ENCODE data around the gene AIMP2.
"Not testable (repeated sequence)": the region's sequence is repeated elsewhere in the genome, so short reads cannot be mapped to it uniquely, and the experiment has no call there.

The AIMP2 gene

GRCh38 chr7:6007386-6007785, 1.7 kb upstream of the AIMP2 start:
- Histone ChIP-seq H3K4me2 (ENCODE audit: low read length, poor library complexity, severe bottlenecking) (no peak overlapping the region), H4K8ac (ENCODE audit: low read length) (no peak overlapping the region), H3K4ac (ENCODE audit: low read depth in 1 of 2, low read length in 2 of 2) (no peak overlapping the region), H3K18ac (ENCODE audit: low read depth in 1 of 2, low read length in 2 of 2) (no peak overlapping the region), H2BK15ac (ENCODE audit: low read depth, poor library complexity, severe bottlenecking) (no peak overlapping the region), H3K9ac (ENCODE audit: low read length) (peak overlapping the region; percentile 95), H3K9me3 (ENCODE audit: control insufficient read depth, low read length) (no peaks in the 10 kb centered on the region), H2BK12ac (ENCODE audit: low read length in 2 of 2) (no peak overlapping the region), H2BK5ac (ENCODE audit: low read depth, low read length, poor library complexity, severe bottlenecking) (no peak overlapping the region), H2BK120ac (ENCODE audit: low read depth, low read length) (no peak overlapping the region), H4K91ac (ENCODE audit: low read length) (no peak overlapping the region), H3K27ac (ENCODE audit: low read length, poor library complexity, severe bottlenecking) (no peak overlapping the region), H3K36me3 (ENCODE audit: control insufficient read depth in 1 of 2, insufficient read depth in 2 of 2, low read depth in 1 of 2, low read length in 2 of 2) (peaks cover 6 to 26% of the 10 kb centered on the region in 2 experiments), H3K23ac (ENCODE audit: low read length in 2 of 2) (no peak overlapping the region), H2AK5ac (ENCODE audit: low read length, severe bottlenecking) (no peak overlapping the region), H3K79me1 (replicated peaks; ENCODE audit: low read length, poor library complexity, severe bottlenecking) (peaks cover 8% of the 10 kb centered on the region), H3K4me1 (ENCODE audit: control insufficient read depth, insufficient read depth, low read depth, low read length) (peaks cover 7% of the 10 kb centered on the region), H3K14ac (ENCODE audit: low read length in 2 of 2) (no peak overlapping the region), H3K4me3 (ENCODE audit: insufficient read depth in 1 of 2, low read depth in 1 of 2, low read length in 2 of 2) (no peak overlapping the region), H3K27me3 (ENCODE audit: control insufficient read depth in 1 of 2, insufficient read depth in 1 of 2, low read length in 2 of 2) (no peaks in the 10 kb centered on the region), H2AFZ (ENCODE audit: low read depth, low read length) (no peak overlapping the region)
- DNase-seq, result no peak
- 99% methylated on average over 4 of the region's 4 CpGs for WGBS

GRCh38 chr7:6007835-6008590, 1.1 kb upstream of the AIMP2 start:
- H2AK5ac ChIP-seq (ENCODE audit: low read length, severe bottlenecking); H3K14ac ChIP-seq (ENCODE audit: low read length in 2 of 2); H3K18ac ChIP-seq (ENCODE audit: low read depth in 1 of 2, low read length in 2 of 2): not testable (repeated sequence)

GRCh38 chr7:6010370-6010769, 1.3 kb downstream of the AIMP2 start:
- H2BK15ac ChIP-seq (ENCODE audit: low read depth, poor library complexity, severe bottlenecking); H3K4ac ChIP-seq (ENCODE audit: low read depth in 1 of 2, low read length in 2 of 2); H3K4me1 ChIP-seq (ENCODE audit: control insufficient read depth, insufficient read depth, low read depth, low read length); H2AK5ac ChIP-seq (ENCODE audit: low read length, severe bottlenecking); H4K91ac ChIP-seq (ENCODE audit: low read length); H3K14ac ChIP-seq (ENCODE audit: low read length in 2 of 2); DNase-seq; H2BK5ac ChIP-seq (ENCODE audit: low read depth, low read length, poor library complexity, severe bottlenecking); H3K27ac ChIP-seq (ENCODE audit: low read length, poor library complexity, severe bottlenecking); H3K23ac ChIP-seq (ENCODE audit: low read length in 2 of 2); H4K8ac ChIP-seq (ENCODE audit: low read length); H2BK12ac ChIP-seq (ENCODE audit: low read length in 2 of 2); H2AFZ ChIP-seq (ENCODE audit: low read depth, low read length); H3K18ac ChIP-seq (ENCODE audit: low read depth in 1 of 2, low read length in 2 of 2); H3K27me3 ChIP-seq (ENCODE audit: control insufficient read depth in 1 of 2, insufficient read depth in 1 of 2, low read length in 2 of 2); H2BK120ac ChIP-seq (ENCODE audit: low read depth, low read length); H3K9me3 ChIP-seq (ENCODE audit: control insufficient read depth, low read length): not testable (repeated sequence)
- Histone ChIP-seq H3K36me3 (ENCODE audit: control insufficient read depth in 1 of 2, insufficient read depth in 2 of 2, low read depth in 1 of 2, low read length in 2 of 2) (peaks cover 9 to 21% of the 10 kb centered on the region in 2 experiments), H3K9ac (ENCODE audit: low read length) (peak overlapping the region; percentile 95), H3K79me1 (replicated peaks; ENCODE audit: low read length, poor library complexity, severe bottlenecking) (peaks cover 13% of the 10 kb centered on the region), H3K4me3 (ENCODE audit: insufficient read depth in 1 of 2, low read depth in 1 of 2, low read length in 2 of 2) (peak overlapping the region in 1 of 2 experiments; percentile 94), H3K4me2 (ENCODE audit: low read length, poor library complexity, severe bottlenecking) (peak overlapping the region; percentile 59)
- WGBS, result 90% methylated on average over 8 of the region's 8 CpGs

More at GRCh38 chr7:6007835-6008590, 1.1 kb upstream of the AIMP2 start:
- H2BK120ac ChIP-seq (ENCODE audit: low read depth, low read length); H3K4me1 ChIP-seq (ENCODE audit: control insufficient read depth, insufficient read depth, low read depth, low read length); H3K9me3 ChIP-seq (ENCODE audit: control insufficient read depth, low read length); H2BK12ac ChIP-seq (ENCODE audit: low read length in 2 of 2); H4K8ac ChIP-seq (ENCODE audit: low read length); H2AFZ ChIP-seq (ENCODE audit: low read depth, low read length); H2BK5ac ChIP-seq (ENCODE audit: low read depth, low read length, poor library complexity, severe bottlenecking); H3K27me3 ChIP-seq (ENCODE audit: control insufficient read depth in 1 of 2, insufficient read depth in 1 of 2, low read length in 2 of 2); H4K91ac ChIP-seq (ENCODE audit: low read length); H2BK15ac ChIP-seq (ENCODE audit: low read depth, poor library complexity, severe bottlenecking); H3K27ac ChIP-seq (ENCODE audit: low read length, poor library complexity, severe bottlenecking); H3K23ac ChIP-seq (ENCODE audit: low read length in 2 of 2): not testable (repeated sequence)
- Histone ChIP-seq H3K4ac (ENCODE audit: low read depth in 1 of 2, low read length in 2 of 2) (peak overlapping the region in 1 of 2 experiments; percentile 37), H3K4me3 (ENCODE audit: insufficient read depth in 1 of 2, low read depth in 1 of 2, low read length in 2 of 2) (peak overlapping the region; percentile 49 to 94), H3K4me2 (ENCODE audit: low read length, poor library complexity, severe bottlenecking) (peak overlapping the region; percentile 84), H3K36me3 (ENCODE audit: control insufficient read depth in 1 of 2, insufficient read depth in 2 of 2, low read depth in 1 of 2, low read length in 2 of 2) (peaks cover 5 to 25% of the 10 kb centered on the region in 2 experiments), H3K9ac (ENCODE audit: low read length) (peak overlapping the region; percentile 95), H3K79me1 (replicated peaks; ENCODE audit: low read length, poor library complexity, severe bottlenecking) (peaks cover 11% of the 10 kb centered on the region)
- peak; percentile 24 for DNase-seq
- 66% methylated on average over 18 of the region's 27 CpGs for whole genome bisulfite sequencing

GRCh38 chr7:6011541-6011940, 2.5 kb downstream of the AIMP2 start:
- WGBS, result 96% methylated on average over 1 of the region's 2 CpGs
- no peak overlapping the region for H2BK15ac ChIP-seq (ENCODE audit: low read depth, poor library complexity, severe bottlenecking)
- no peak for DNase-seq
- H3K36me3 ChIP-seq (ENCODE audit: control insufficient read depth in 1 of 2, insufficient read depth in 2 of 2, low read depth in 1 of 2, low read length in 2 of 2), result peaks cover 18 to 23% of the 10 kb centered on the region in 2 experiments
- H3K23ac ChIP-seq (ENCODE audit: low read length in 2 of 2), result no peak overlapping the region
- no peak overlapping the region for H2BK5ac ChIP-seq (ENCODE audit: low read depth, low read length, poor library complexity, severe bottlenecking)
- H3K9me3 ChIP-seq (ENCODE audit: control insufficient read depth, low read length), result no peaks in the 10 kb centered on the region
- H3K79me1 ChIP-seq (replicated peaks; ENCODE audit: low read length, poor library complexity, severe bottlenecking), result peaks cover 20% of the 10 kb centered on the region
- no peak overlapping the region for H3K4me3 ChIP-seq (ENCODE audit: insufficient read depth in 1 of 2, low read depth in 1 of 2, low read length in 2 of 2)
- H3K4me1 ChIP-seq (ENCODE audit: control insufficient read depth, insufficient read depth, low read depth, low read length), result peaks cover 7% of the 10 kb centered on the region
- H2AFZ ChIP-seq (ENCODE audit: low read depth, low read length), result no peak overlapping the region
- H3K27ac ChIP-seq (ENCODE audit: low read length, poor library complexity, severe bottlenecking), result no peak overlapping the region
- H2BK120ac ChIP-seq (ENCODE audit: low read depth, low read length), result no peak overlapping the region
- no peak overlapping the region for H3K14ac ChIP-seq (ENCODE audit: low read length in 2 of 2)
- no peak overlapping the region for H4K91ac ChIP-seq (ENCODE audit: low read length)
- H3K4me2 ChIP-seq (ENCODE audit: low read length, poor library complexity, severe bottlenecking), result no peak overlapping the region
- H3K27me3 ChIP-seq (ENCODE audit: control insufficient read depth in 1 of 2, insufficient read depth in 1 of 2, low read length in 2 of 2), result no peaks in the 10 kb centered on the region
- no peak overlapping the region for H2BK12ac ChIP-seq (ENCODE audit: low read length in 2 of 2)
- no peak overlapping the region for H3K4ac ChIP-seq (ENCODE audit: low read depth in 1 of 2, low read length in 2 of 2)
- no peak overlapping the region for H3K18ac ChIP-seq (ENCODE audit: low read depth in 1 of 2, low read length in 2 of 2)
- no peak overlapping the region for H4K8ac ChIP-seq (ENCODE audit: low read length)
- H2AK5ac ChIP-seq (ENCODE audit: low read length, severe bottlenecking), result no peak overlapping the region
- H3K9ac ChIP-seq (ENCODE audit: low read length), result no peak overlapping the region

Data from mesenchymal stem cell (in vitro differentiated cells and primary cell).